CD14-positive monocyte (primary cell): ENCODE results near the gene AJAP1. TPM values are rescaled to one million over a fixed set of nuclear protein-coding genes. Genes with fewer than 3 reads are reported as not detected.

Source experiments
- DNase-seq, 3 donors: peaks; one replicate each; pipeline ENCODE4 v3.0.0-alpha.2; 2011 to 2022
- H2AFZ ChIP-seq: 2 replicates; pipeline ENCODE4 v1.6.0; 2012; ENCODE audit warnings: mild to moderate bottlenecking, low read depth, low read length, inconsistent platforms; ENCODE audit not compliant: insufficient read depth, poor library complexity, severe bottlenecking
- H3K27ac ChIP-seq, 2 donors: 1 replicate in 1 of 2; 2 replicates in 1 of 2; pipeline ENCODE4 v1.5.1; 2012 to 2013; ENCODE audit warnings: low read length in 2 of 2, control low read depth in 1 of 2, inconsistent platforms in 1 of 2, low read depth in 1 of 2, mild to moderate bottlenecking in 1 of 2
- H3K27me3 ChIP-seq, 2 donors: one replicate each; pipeline versions ENCODE4 v1.6.0 to v1.6.1; 2011 to 2013; ENCODE audit warnings: low read length in 2 of 2; ENCODE audit not compliant: control insufficient read depth in 2 of 2, insufficient read depth in 2 of 2
- H3K36me3 ChIP-seq, 2 donors: replicated peaks in 1 of 2; 1 replicate in 1 of 2; 2 replicates in 1 of 2; pipeline versions ENCODE4 v1.5.1 to v1.6.1; 2012 to 2013; ENCODE audit warnings: low read length in 2 of 2, control low read depth in 1 of 2, inconsistent platforms in 1 of 2, mild to moderate bottlenecking in 1 of 2; ENCODE audit not compliant: insufficient read depth in 2 of 2, control insufficient read depth in 1 of 2
- H3K4me1 ChIP-seq, 2 donors: 1 replicate in 1 of 2; 2 replicates in 1 of 2; pipeline versions ENCODE4 v1.5.1 to v1.6.1; 2012 to 2013; ENCODE audit warnings: low read length in 2 of 2, control low read depth in 1 of 2, inconsistent platforms in 1 of 2, mild to moderate bottlenecking in 1 of 2, moderate library complexity in 1 of 2; ENCODE audit not compliant: insufficient read depth in 2 of 2, control insufficient read depth in 1 of 2
- H3K4me2 ChIP-seq: replicated peaks from 2 replicates; pipeline ENCODE3; 2012; ENCODE audit warnings: low read length, moderate library complexity, mild to moderate bottlenecking; ENCODE audit not compliant: poor library complexity, severe bottlenecking; ENCODE audit errors: extremely low read depth
- H3K4me3 ChIP-seq, 3 experiments: fragments of 200-600 bp in 1 of 3; sonication (generic) in 1 of 3; replicated peaks in 1 of 3; 1 replicate in 2 of 3; 2 replicates in 1 of 3; pipeline ENCODE4 v1.5.1; 2011 to 2013; ENCODE audit warnings: low read length in 3 of 3, mild to moderate bottlenecking in 3 of 3, control low read depth in 2 of 3, low read depth in 2 of 3, inconsistent platforms in 1 of 3, moderate library complexity in 1 of 3
- H3K79me2 ChIP-seq: 2 replicates; pipeline ENCODE4 v1.6.0; 2012; ENCODE audit warnings: mild to moderate bottlenecking, control low read depth, inconsistent platforms, low read length, moderate library complexity; ENCODE audit not compliant: insufficient read depth
- H3K9ac ChIP-seq: 2 replicates; pipeline ENCODE4 v1.6.0; 2017; ENCODE audit warnings: low read length, mild to moderate bottlenecking; ENCODE audit not compliant: insufficient read depth, poor library complexity, severe bottlenecking
- H3K9me3 ChIP-seq, 2 donors: replicated peaks in 1 of 2; 1 replicate in 1 of 2; 2 replicates in 1 of 2; pipeline versions ENCODE4 v1.5.1 to v1.6.1; 2012 to 2013; ENCODE audit warnings: low read length in 2 of 2, control low read depth in 1 of 2; ENCODE audit not compliant: control insufficient read depth in 1 of 2, insufficient read depth in 1 of 2
- H4K20me1 ChIP-seq: 2 replicates; pipeline ENCODE4 v1.6.0; 2012; ENCODE audit warnings: mild to moderate bottlenecking, low read length, control low read depth, moderate library complexity; ENCODE audit not compliant: insufficient read depth
- H3K27ac Mint-ChIP-seq, 7 donors: one replicate each; pipeline ENCODE4 v1.8.0; 2020; ENCODE audit warnings: mild to moderate bottlenecking in 7 of 7, mixed read lengths in 7 of 7, moderate library complexity in 6 of 7, inconsistent platforms in 2 of 7
- H3K27me3 Mint-ChIP-seq, 3 donors: one replicate each; pipeline ENCODE4 v1.8.0; 2021 to 2022; ENCODE audit warnings: low read depth in 3 of 3, mild to moderate bottlenecking in 3 of 3, mixed read lengths in 3 of 3, moderate library complexity in 3 of 3, inconsistent platforms in 1 of 3
- H3K36me3 Mint-ChIP-seq, 2 donors: one replicate each; pipeline ENCODE4 v1.8.0; 2020; ENCODE audit warnings: mixed read lengths in 2 of 2, inconsistent platforms in 1 of 2, mild to moderate bottlenecking in 1 of 2
- H3K4me1 Mint-ChIP-seq: one replicate; pipeline ENCODE4 v1.8.0; 2020; ENCODE audit warnings: mild to moderate bottlenecking, mixed read lengths
- H3K4me3 Mint-ChIP-seq, 2 donors: one replicate each; pipeline ENCODE4 v1.8.0; 2020; ENCODE audit warnings: mild to moderate bottlenecking in 2 of 2, mixed read lengths in 2 of 2, moderate library complexity in 1 of 2
- H3K9me3 Mint-ChIP-seq, 7 donors: one replicate each; pipeline ENCODE4 v1.8.0; 2020 to 2022; ENCODE audit warnings: mixed read lengths in 7 of 7, mild to moderate bottlenecking in 6 of 7, moderate library complexity in 6 of 7, inconsistent platforms in 2 of 7
- CTCF ChIP-seq: fragments of 200-600 bp; IDR thresholded peaks from one replicate; pipeline ENCODE4 v1.8.0; 2022; ENCODE audit warnings: antibody characterized with exemption, mild to moderate bottlenecking
- WGBS: methylation state at CpG from one replicate; pipeline ENCODE4 v1.1.5; 2013; ENCODE audit warnings: missing lambda C conversion rate; ENCODE audit not compliant: insufficient coverage; 5-methylcytosine and 5-hydroxymethylcytosine counted together
- intact Hi-C, 2 donors: fragments of 100-400 bp; cut with micrococcal nuclease; formaldehyde crosslinking; loops; one replicate each; pipeline versions ENCODE4 v1.15.0 to v1.15.1; 2023
- polyA plus RNA-seq, 3 donors: library from polyadenylated mRNA; depleted of rRNA in 1 of 3; unstranded in 2 of 3; stranded (reverse) in 1 of 3; fragments of 300-500 nt in 2 of 3; fragments of >200 nt in 1 of 3; fragmentation: Illumina TruSeq in 2 of 3; gene quantifications; 1 replicate in 2 of 3; 2 replicates in 1 of 3; pipeline ENCODE4 v1.2.3, GENCODE V29; 2012 to 2021

Gene AJAP1
- polyA plus RNA-seq, 3 donors: not detected

- H3K9me3 Mint-ChIP-seq: peaks cover 0 to 2% (median 0%) of the 10 kb centered on the region in 7 donors
- no peaks in the 10 kb centered on the region for H4K20me1 ChIP-seq
- H3K4me3 Mint-ChIP-seq: no peak overlapping the region
- TF ChIP-seq CTCF: no peak
- peaks cover 1 to 9% (median 4%) of the 10 kb centered on the region in 3 donors for H3K27me3 Mint-ChIP-seq
- H2AFZ ChIP-seq: no peak overlapping the region
- H3K4me1 ChIP-seq: no peaks in the 10 kb centered on the region
- no peak overlapping the region for H3K4me2 ChIP-seq
- H3K4me3 ChIP-seq: no peak overlapping the region
- H3K27ac Mint-ChIP-seq: no peak overlapping the region
- H3K79me2 ChIP-seq: no peaks in the 10 kb centered on the region
- no peaks in the 10 kb centered on the region for H3K9me3 ChIP-seq
- WGBS: 91% methylated on average over 10 of the region's 12 CpGs
- no peaks in the 10 kb centered on the region for H3K27me3 ChIP-seq
- H3K4me1 Mint-ChIP-seq: no peaks in the 10 kb centered on the region
- no peak overlapping the region for H3K9ac ChIP-seq
- no peaks in the 10 kb centered on the region for H3K36me3 Mint-ChIP-seq
- no peaks in the 10 kb centered on the region for H3K36me3 ChIP-seq
- intact Hi-C loops: no loop called here
- no peak for DNase-seq
- no peak overlapping the region for H3K27ac ChIP-seq
Measured at GRCh38 chr1:4627353-4627752, 27.1 kb upstream of the AJAP1 start.

GRCh38 chr1:4628992-4629391 is 25.4 kb upstream of the AJAP1 start:
- Histone ChIP-seq H3K79me2 (no peaks in the 10 kb centered on the region), H3K4me2 (no peak overlapping the region), H3K27me3 (no peaks in the 10 kb centered on the region), H3K9ac (no peak overlapping the region), H3K4me3 (no peak overlapping the region), H3K36me3 (no peaks in the 10 kb centered on the region), H4K20me1 (no peaks in the 10 kb centered on the region), H3K27ac (no peak overlapping the region), H3K9me3 (no peaks in the 10 kb centered on the region), H3K4me1 (no peaks in the 10 kb centered on the region), H2AFZ (no peak overlapping the region)
- intact Hi-C loops: no loop called here
- Mint-ChIP-seq H3K27ac (no peak overlapping the region), H3K9me3 (peaks cover 0 to 2% (median 0%) of the 10 kb centered on the region in 7 donors), H3K4me1 (no peaks in the 10 kb centered on the region), H3K4me3 (no peak overlapping the region), H3K36me3 (no peaks in the 10 kb centered on the region), H3K27me3 (peaks cover 0 to 6% (median 4%) of the 10 kb centered on the region in 3 donors)
- TF ChIP-seq CTCF: no peak
- 98% methylated on average over 7 of the region's 7 CpGs for WGBS
- DNase-seq: no peak
